Bronchus fibroblast of lung (primary cell): ENCODE results near the gene PRRX2. TPM values are rescaled to one million over a fixed set of nuclear protein-coding genes. Genes with fewer than 3 reads are reported as not detected.

Source experiments
- total RNA-seq: library from RNA; depleted of rRNA; stranded (reverse); fragments of >200 nt; gene quantifications from 2 replicates; pipeline ENCODE4 v1.2.3, GENCODE V29; 2015

Gene PRRX2
- 14.3 and 14.9 TPM in 2 replicates for total RNA-seq

DNA sequence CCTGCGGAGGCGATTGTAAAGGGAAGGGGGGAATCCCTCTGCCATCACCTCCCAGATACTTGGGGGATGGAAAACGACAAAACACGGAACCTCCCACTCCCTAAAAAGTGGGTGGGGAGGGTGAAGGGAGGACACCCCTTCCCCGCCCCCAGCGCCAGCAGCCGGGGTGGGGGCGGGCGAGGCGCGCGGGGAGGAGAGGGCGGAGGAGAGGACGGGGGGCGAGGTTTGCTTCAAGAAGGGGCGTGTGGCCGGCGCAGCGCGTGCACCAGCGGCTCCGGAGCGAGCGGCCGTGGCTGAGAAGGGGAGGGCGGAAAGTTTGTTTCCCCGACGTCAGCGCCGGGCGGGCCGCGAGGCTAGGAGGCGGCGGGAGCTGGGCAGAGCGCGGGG is at the start of gene PRRX2:
Gene PRRX2 (plus strand): TSS at position 259 of the 387 bp plus-strand sequence. CDS start 221 bp downstream, outside the sequence.

GRCh38 chr9:129620669-129621295 is 44.7 kb upstream of the PRRX2 start, which contains the start of gene C9orf50:
TSS of gene C9orf50 (minus strand) at chr9:129621101. CDS start at chr9:129620574, 527 bp downstream.

GRCh38 chr9:129626079-129626624 is 39.3 kb upstream of the PRRX2 start, which contains the start of gene NTMT1:
TSS of gene NTMT1 (plus strand) at chr9:129626163. CDS start at chr9:129632704, 6,541 bp downstream.

GRCh38 chr9:129641750-129642585 is 23.5 kb upstream of the PRRX2 start, which contains the start of gene ASB6:
TSS of gene ASB6 (minus strand) at chr9:129642151. CDS start at chr9:129641999, 152 bp downstream.

GRCh38 chr9:129752900-129753729 is 87.7 kb downstream of the PRRX2 start, which contains the start of gene PTGES:
TSS of gene PTGES (minus strand) at chr9:129753042. CDS start at chr9:129753012, 30 bp downstream.

Other genes with a start within 250 kb of the PRRX2 start
- 0.50 TPM in 1 of 2 replicates, not detected in the other for gene C9orf50, start 44.5 kb upstream of the PRRX2 start, total RNA-seq
- gene NTMT1, start 39.5 kb upstream of the PRRX2 start, total RNA-seq, result 83.8 and 90.4 TPM in 2 replicates
- 23.5 and 23.6 TPM in 2 replicates for gene ASB6, start 23.5 kb upstream of the PRRX2 start, total RNA-seq
- 4.0 TPM in 2 replicates for gene PTGES, start 87.4 kb downstream of the PRRX2 start, total RNA-seq
- gene TOR1B, start 137.5 kb downstream of the PRRX2 start, total RNA-seq, result 25.1 and 31.3 TPM in 2 replicates
- 62.4 and 66.2 TPM in 2 replicates for gene TOR1A, start 158.5 kb downstream of the PRRX2 start, total RNA-seq
- gene C9orf78, start 169.6 kb downstream of the PRRX2 start, total RNA-seq, result 38.5 and 44.6 TPM in 2 replicates
- gene USP20, start 169.8 kb downstream of the PRRX2 start, total RNA-seq, result 10.6 and 10.9 TPM in 2 replicates